Measurements from ENCODE around the gene GALNT10. TPM values are rescaled to one million over a fixed set of nuclear protein-coding genes. Genes with fewer than 3 reads are reported as not detected.

Gene GALNT10
- total and polyA plus RNA-seq, 2 experiments from 2014 or later, result 3.2 to 12.9 TPM

DNA sequence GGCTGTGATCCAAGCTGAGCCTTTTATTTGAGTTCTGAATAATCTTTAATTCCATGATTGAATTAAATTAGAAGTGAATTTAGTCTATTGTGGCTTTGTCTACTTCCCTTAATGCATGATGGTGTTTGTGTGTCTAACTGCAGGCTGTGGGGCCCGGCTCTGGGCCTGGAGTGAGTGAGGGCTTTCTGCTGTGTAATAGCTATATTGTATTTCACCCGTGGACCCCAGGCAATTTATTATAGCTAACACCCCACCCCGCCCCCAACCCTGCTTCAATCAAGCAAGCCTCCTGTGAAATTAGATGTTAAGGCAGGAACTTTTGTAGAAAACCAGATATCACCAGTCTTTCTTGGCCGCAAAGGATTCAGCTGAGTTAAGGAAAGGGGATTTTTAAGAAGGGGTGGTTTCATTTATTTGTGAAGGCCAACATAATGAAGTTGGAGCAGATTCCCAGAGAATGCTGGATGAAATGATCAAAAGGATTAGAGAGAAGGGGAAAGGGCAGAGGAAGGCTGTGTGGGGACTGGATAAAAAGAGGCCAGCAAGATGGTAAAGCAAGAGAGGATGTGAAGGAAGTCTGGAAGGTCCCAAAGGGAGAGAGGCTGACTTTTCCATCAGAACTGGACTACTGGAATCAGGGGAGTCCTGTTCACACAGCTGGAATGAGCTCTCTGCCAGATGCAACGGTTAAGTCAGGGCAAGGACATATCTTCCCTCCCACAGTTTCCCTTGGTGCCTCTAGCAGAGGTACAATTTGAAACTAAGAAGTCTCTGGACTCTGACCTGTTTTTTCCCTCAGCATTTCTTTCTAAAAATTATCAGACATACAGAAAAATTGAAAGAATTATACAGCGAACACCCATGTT lies 129.9 kb downstream of the GALNT10 start (continued):
- TF ChIP-seq, protein P1, sequence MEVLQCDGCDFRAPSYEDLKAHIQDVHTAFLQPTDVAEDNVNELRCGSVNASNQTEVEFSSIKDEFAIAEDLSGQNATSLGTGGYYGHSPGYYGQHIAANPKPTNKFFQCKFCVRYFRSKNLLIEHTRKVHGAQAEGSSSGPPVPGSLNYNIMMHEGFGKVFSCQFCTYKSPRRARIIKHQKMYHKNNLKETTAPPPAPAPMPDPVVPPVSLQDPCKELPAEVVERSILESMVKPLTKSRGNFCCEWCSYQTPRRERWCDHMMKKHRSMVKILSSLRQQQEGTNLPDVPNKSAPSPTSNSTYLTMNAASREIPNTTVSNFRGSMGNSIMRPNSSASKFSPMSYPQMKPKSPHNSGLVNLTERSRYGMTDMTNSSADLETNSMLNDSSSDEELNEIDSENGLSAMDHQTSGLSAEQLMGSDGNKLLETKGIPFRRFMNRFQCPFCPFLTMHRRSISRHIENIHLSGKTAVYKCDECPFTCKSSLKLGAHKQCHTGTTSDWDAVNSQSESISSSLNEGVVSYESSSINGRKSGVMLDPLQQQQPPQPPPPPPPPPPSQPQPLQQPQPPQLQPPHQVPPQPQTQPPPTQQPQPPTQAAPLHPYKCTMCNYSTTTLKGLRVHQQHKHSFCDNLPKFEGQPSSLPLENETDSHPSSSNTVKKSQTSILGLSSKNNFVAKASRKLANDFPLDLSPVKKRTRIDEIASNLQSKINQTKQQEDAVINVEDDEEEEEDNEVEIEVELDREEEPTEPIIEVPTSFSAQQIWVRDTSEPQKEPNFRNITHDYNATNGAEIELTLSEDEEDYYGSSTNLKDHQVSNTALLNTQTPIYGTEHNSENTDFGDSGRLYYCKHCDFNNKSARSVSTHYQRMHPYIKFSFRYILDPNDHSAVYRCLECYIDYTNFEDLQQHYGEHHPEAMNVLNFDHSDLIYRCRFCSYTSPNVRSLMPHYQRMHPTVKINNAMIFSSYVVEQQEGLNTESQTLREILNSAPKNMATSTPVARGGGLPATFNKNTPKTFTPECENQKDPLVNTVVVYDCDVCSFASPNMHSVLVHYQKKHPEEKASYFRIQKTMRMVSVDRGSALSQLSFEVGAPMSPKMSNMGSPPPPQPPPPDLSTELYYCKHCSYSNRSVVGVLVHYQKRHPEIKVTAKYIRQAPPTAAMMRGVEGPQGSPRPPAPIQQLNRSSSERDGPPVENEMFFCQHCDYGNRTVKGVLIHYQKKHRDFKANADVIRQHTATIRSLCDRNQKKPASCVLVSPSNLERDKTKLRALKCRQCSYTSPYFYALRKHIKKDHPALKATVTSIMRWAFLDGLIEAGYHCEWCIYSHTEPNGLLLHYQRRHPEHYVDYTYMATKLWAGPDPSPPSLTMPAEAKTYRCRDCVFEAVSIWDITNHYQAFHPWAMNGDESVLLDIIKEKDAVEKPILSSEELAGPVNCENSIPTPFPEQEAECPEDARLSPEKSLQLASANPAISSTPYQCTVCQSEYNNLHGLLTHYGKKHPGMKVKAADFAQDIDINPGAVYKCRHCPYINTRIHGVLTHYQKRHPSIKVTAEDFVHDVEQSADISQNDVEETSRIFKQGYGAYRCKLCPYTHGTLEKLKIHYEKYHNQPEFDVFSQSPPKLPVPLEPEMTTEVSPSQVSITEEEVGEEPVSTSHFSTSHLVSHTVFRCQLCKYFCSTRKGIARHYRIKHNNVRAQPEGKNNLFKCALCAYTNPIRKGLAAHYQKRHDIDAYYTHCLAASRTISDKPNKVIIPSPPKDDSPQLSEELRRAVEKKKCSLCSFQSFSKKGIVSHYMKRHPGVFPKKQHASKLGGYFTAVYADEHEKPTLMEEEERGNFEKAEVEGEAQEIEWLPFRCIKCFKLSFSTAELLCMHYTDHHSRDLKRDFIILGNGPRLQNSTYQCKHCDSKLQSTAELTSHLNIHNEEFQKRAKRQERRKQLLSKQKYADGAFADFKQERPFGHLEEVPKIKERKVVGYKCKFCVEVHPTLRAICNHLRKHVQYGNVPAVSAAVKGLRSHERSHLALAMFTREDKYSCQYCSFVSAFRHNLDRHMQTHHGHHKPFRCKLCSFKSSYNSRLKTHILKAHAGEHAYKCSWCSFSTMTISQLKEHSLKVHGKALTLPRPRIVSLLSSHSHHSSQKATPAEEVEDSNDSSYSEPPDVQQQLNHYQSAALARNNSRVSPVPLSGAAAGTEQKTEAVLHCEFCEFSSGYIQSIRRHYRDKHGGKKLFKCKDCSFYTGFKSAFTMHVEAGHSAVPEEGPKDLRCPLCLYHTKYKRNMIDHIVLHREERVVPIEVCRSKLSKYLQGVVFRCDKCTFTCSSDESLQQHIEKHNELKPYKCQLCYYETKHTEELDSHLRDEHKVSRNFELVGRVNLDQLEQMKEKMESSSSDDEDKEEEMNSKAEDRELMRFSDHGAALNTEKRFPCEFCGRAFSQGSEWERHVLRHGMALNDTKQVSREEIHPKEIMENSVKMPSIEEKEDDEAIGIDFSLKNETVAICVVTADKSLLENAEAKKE (CRISPR knock-in tag; IDR thresholded peaks at IDR 0.05), result no peak
- no peak for TF ChIP-seq POLR2AphosphoS5 (IDR thresholded peaks at IDR 0.05; ENCODE audit: low read depth)
- TF ChIP-seq ZNF114 (CRISPR knock-in tag; IDR thresholded peaks at IDR 0.05), result no peak
- TF ChIP-seq, protein P2, sequence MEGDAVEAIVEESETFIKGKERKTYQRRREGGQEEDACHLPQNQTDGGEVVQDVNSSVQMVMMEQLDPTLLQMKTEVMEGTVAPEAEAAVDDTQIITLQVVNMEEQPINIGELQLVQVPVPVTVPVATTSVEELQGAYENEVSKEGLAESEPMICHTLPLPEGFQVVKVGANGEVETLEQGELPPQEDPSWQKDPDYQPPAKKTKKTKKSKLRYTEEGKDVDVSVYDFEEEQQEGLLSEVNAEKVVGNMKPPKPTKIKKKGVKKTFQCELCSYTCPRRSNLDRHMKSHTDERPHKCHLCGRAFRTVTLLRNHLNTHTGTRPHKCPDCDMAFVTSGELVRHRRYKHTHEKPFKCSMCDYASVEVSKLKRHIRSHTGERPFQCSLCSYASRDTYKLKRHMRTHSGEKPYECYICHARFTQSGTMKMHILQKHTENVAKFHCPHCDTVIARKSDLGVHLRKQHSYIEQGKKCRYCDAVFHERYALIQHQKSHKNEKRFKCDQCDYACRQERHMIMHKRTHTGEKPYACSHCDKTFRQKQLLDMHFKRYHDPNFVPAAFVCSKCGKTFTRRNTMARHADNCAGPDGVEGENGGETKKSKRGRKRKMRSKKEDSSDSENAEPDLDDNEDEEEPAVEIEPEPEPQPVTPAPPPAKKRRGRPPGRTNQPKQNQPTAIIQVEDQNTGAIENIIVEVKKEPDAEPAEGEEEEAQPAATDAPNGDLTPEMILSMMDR (conservative IDR thresholded peaks at IDR 0.05; ENCODE audit: low read depth in 2 of 2), result no peak
- TF ChIP-seq NANOG (IDR thresholded peaks at IDR 0.05; ENCODE audit: borderline replicate concordance), result no peak
- no peak for TF ChIP-seq EZH2 (IDR thresholded peaks at IDR 0.05; ENCODE audit: low read depth, unreplicated experiment)
- TF ChIP-seq STAT1 (IDR thresholded peaks at IDR 0.05; ENCODE audit: unreplicated experiment), result no peak

Data from GM23338 (cell line).